Epithelial cell of prostate (primary cell): ENCODE data around the gene CCDC83.
"Not testable (repeated sequence)": the region's sequence is repeated elsewhere in the genome, so short reads cannot be mapped to it uniquely, and the experiment has no call there.

ENCODE experiments used
- DNase-seq: peaks from one replicate; pipeline ENCODE4 v3.0.0-alpha.2; 2011; ENCODE audit warnings: low read depth, low spot score
- H3K27ac ChIP-seq: fragments of 450-650 bp; 2 replicates; pipeline ENCODE4 v1.5.1; 2017; ENCODE audit warnings: mild to moderate bottlenecking

The CCDC83 gene

GRCh38 chr11:85934596-85935169, 79.5 kb downstream of the CCDC83 start:
- H3K27ac ChIP-seq, result no peak overlapping the region
- DNase-seq, result no peak

- no peak overlapping the region for H3K27ac ChIP-seq
- no peak for DNase-seq
Measured at GRCh38 chr11:85935751-85936150, 80.6 kb downstream of the CCDC83 start.

- H3K27ac ChIP-seq, result no peak overlapping the region
- DNase-seq, result no peak
Measured at GRCh38 chr11:85937835-85938234, 82.7 kb downstream of the CCDC83 start.

- no peak overlapping the region for H3K27ac ChIP-seq
- DNase-seq, result no peak
Measured at GRCh38 chr11:85939099-85940015, 84.2 kb downstream of the CCDC83 start.

GRCh38 chr11:85941380-85941973, 86.3 kb downstream of the CCDC83 start:
- DNase-seq, result no peak
- H3K27ac ChIP-seq, result no peak overlapping the region

- no peak overlapping the region for H3K27ac ChIP-seq
- DNase-seq, result no peak
Measured at GRCh38 chr11:85945296-85945695, 90.1 kb downstream of the CCDC83 start.

GRCh38 chr11:85945788-85946187, 90.6 kb downstream of the CCDC83 start:
- DNase-seq, result no peak
- H3K27ac ChIP-seq, result peak overlapping the region; percentile 29

- peak overlapping the region; percentile 29 for H3K27ac ChIP-seq
Measured at GRCh38 chr11:85946221-85946620, 91.0 kb downstream of the CCDC83 start.

GRCh38 chr11:85947431-85948272, 92.5 kb downstream of the CCDC83 start:
- no peak for DNase-seq

More at GRCh38 chr11:85946221-85946620, 91.0 kb downstream of the CCDC83 start:
- no peak for DNase-seq

GRCh38 chr11:85948884-85949283, 93.7 kb downstream of the CCDC83 start:
- peak overlapping the region; percentile 82 for H3K27ac ChIP-seq
- DNase-seq, result no peak

More at GRCh38 chr11:85947431-85948272, 92.5 kb downstream of the CCDC83 start:
- H3K27ac ChIP-seq, result peak overlapping the region; percentile 82

GRCh38 chr11:85949798-85950197, 94.6 kb downstream of the CCDC83 start:
- no peak for DNase-seq
- H3K27ac ChIP-seq, result peak overlapping the region; percentile 82

GRCh38 chr11:85950317-85951048, 95.3 kb downstream of the CCDC83 start:
- DNase-seq, result no peak
- H3K27ac ChIP-seq, result peak overlapping the region; percentile 82

- no peak overlapping the region for H3K27ac ChIP-seq
- no peak for DNase-seq
Measured at GRCh38 chr11:85951049-85951405, 95.8 kb downstream of the CCDC83 start.

- no peak for DNase-seq
- no peak overlapping the region for H3K27ac ChIP-seq
Measured at GRCh38 chr11:85951428-85952107, 96.4 kb downstream of the CCDC83 start.

- H3K27ac ChIP-seq, DNase-seq: not testable (repeated sequence)
Measured at GRCh38 chr11:85952108-85952485, 96.9 kb downstream of the CCDC83 start.

GRCh38 chr11:85953491-85954143, 98.4 kb downstream of the CCDC83 start:
- no peak overlapping the region for H3K27ac ChIP-seq
- no peak for DNase-seq

- H3K27ac ChIP-seq, result no peak overlapping the region
- DNase-seq, result no peak
Measured at GRCh38 chr11:85955531-85955930, 100.3 kb downstream of the CCDC83 start.

GRCh38 chr11:85960678-85961077, 105.5 kb downstream of the CCDC83 start:
- no peak overlapping the region for H3K27ac ChIP-seq
- no peak for DNase-seq

- H3K27ac ChIP-seq, result peak overlapping the region; percentile 59
- DNase-seq, result no peak
Measured at GRCh38 chr11:85961130-85961529, 105.9 kb downstream of the CCDC83 start.
